ENCODE results near the gene C1QTNF6. TPM values are rescaled to one million over a fixed set of nuclear protein-coding genes. Genes with fewer than 3 reads are reported as not detected.

C1QTNF6 gene
- total and polyA plus RNA-seq, 2 experiments from 2014 or later: 1.7 to 2.3 TPM

GRCh38 chr22:37208401-37209139 lies 20.5 kb upstream of the C1QTNF6 start:
- H3K79me2 ChIP-seq (replicated peaks; ENCODE audit: insufficient read depth): no peaks in the 10 kb centered on the region
- Mint-ChIP-seq H3K27me3 (ENCODE audit: insufficient read depth, low read depth, poor library complexity) (peaks cover 14% of the 10 kb centered on the region), H3K4me1 (peaks cover 11% of the 10 kb centered on the region), H3K36me3 (ENCODE audit: low read depth) (no peaks in the 10 kb centered on the region), H3K9me3 (no peaks in the 10 kb centered on the region), H3K4me3 (no peak overlapping the region), H3K27ac (no peak overlapping the region)
- H3K4me3 ChIP-seq: no peak overlapping the region
- DNase-seq (ENCODE audit: low spot score) (no peak), ATAC-seq (no peak)
- H4K20me1 ChIP-seq (replicated peaks; ENCODE audit: insufficient read depth): no peaks in the 10 kb centered on the region
- no peaks in the 10 kb centered on the region for H3F3A ChIP-seq (replicated peaks; ENCODE audit: low read depth)
- H3K4me2 ChIP-seq: no peak overlapping the region
- no peak overlapping the region for H2AFZ ChIP-seq
- peaks cover 11% of the 10 kb centered on the region; the same call in 1 of the 2 replicates for H3K4me1 ChIP-seq (ENCODE audit: insufficient read depth)
- TF ChIP-seq CREB1 (CRISPR knock-in tag; IDR thresholded peaks at IDR 0.05; ENCODE audit: low read depth) (no peak), EZH2 (IDR thresholded peaks at IDR 0.05; ENCODE audit: low read depth, unreplicated experiment) (no peak), ZNF114 (CRISPR knock-in tag; IDR thresholded peaks at IDR 0.05) (no peak), ZNF462 (CRISPR knock-in tag; IDR thresholded peaks at IDR 0.05) (no peak), EZH2phosphoT487 (IDR thresholded peaks at IDR 0.05; ENCODE audit: unreplicated experiment) (no peak), CTCF (conservative IDR thresholded peaks at IDR 0.05; ENCODE audit: low read depth in 2 of 2) (no peak), ZNF331 (CRISPR knock-in tag; IDR thresholded peaks at IDR 0.05; ENCODE audit: low read depth) (no peak), POLR2AphosphoS5 (IDR thresholded peaks at IDR 0.05; ENCODE audit: low read depth) (no peak), STAT1 (IDR thresholded peaks at IDR 0.05; ENCODE audit: unreplicated experiment) (no peak), NANOG (IDR thresholded peaks at IDR 0.05; ENCODE audit: borderline replicate concordance) (no peak), REST (IDR thresholded peaks at IDR 0.05; ENCODE audit: unreplicated experiment) (no peak), ETS1 (IDR thresholded peaks at IDR 0.05) (no peak), JUNB (IDR thresholded peaks at IDR 0.05; ENCODE audit: unreplicated experiment) (no peak)
- H3K27ac ChIP-seq (ENCODE audit: low read depth): no peak overlapping the region
- H3K9me2 ChIP-seq (ENCODE audit: insufficient read depth): no peaks in the 10 kb centered on the region
- H3K27me3 ChIP-seq (ENCODE audit: insufficient read depth): no peaks in the 10 kb centered on the region
- H3K36me3 ChIP-seq (ENCODE audit: insufficient read depth): no peaks in the 10 kb centered on the region
